GM18520 (cell line): ENCODE results near the gene ZNF737.
"Not testable (repeated sequence)": the region's sequence is repeated elsewhere in the genome, so short reads cannot be mapped to it uniquely, and the experiment has no call there.

Experiments
- ATAC-seq: cut with Tn5 transposase; IDR thresholded peaks from one replicate; pipeline ENCODE4 v1.9.1; 2021; ENCODE audit not compliant: unreplicated experiment

Gene ZNF737

GRCh38 chr19:20565321-20566018 is at the start of gene ZNF737:
Gene ZNF737 (minus strand): TSS chr19:20565781. CDS start chr19:20565640, 141 bp downstream.
- ATAC-seq = peak; percentile 58

GRCh38 chr19:20614971-20615370 is 49.4 kb upstream of the ZNF737 start:
- not testable (repeated sequence) for ATAC-seq

- ATAC-seq = no peak
Measured at GRCh38 chr19:20612711-20613316, 47.2 kb upstream of the ZNF737 start.

- ATAC-seq = no peak
Measured at GRCh38 chr19:20611866-20612265, 46.3 kb upstream of the ZNF737 start.

- ATAC-seq = no peak
Measured at GRCh38 chr19:20607943-20608342, 42.4 kb upstream of the ZNF737 start.

GRCh38 chr19:20558571-20558970 is 7.0 kb downstream of the ZNF737 start:
- no peak for ATAC-seq

- no peak for ATAC-seq
Measured at GRCh38 chr19:20558011-20558410, 7.6 kb downstream of the ZNF737 start.

GRCh38 chr19:20544667-20545333 is 20.8 kb downstream of the ZNF737 start:
- ATAC-seq = not testable (repeated sequence)

- ATAC-seq = not testable (repeated sequence)
Measured at GRCh38 chr19:20530303-20530702, 35.3 kb downstream of the ZNF737 start.

- ATAC-seq = no peak
Measured at GRCh38 chr19:20513189-20513904, 52.2 kb downstream of the ZNF737 start.

- ATAC-seq = no peak
Measured at GRCh38 chr19:20503476-20503875, 62.1 kb downstream of the ZNF737 start.
